DMS53 treated with DMSO at 0.1 percent for 48 hours (cell line): ENCODE measurements around the gene GNE.

Experiments
- DNase-seq: peaks from one replicate; lab custom pipeline; 2025; ENCODE audit not compliant: unreplicated experiment; lab: John Stamatoyannopoulos, UW

GNE gene

DNA sequence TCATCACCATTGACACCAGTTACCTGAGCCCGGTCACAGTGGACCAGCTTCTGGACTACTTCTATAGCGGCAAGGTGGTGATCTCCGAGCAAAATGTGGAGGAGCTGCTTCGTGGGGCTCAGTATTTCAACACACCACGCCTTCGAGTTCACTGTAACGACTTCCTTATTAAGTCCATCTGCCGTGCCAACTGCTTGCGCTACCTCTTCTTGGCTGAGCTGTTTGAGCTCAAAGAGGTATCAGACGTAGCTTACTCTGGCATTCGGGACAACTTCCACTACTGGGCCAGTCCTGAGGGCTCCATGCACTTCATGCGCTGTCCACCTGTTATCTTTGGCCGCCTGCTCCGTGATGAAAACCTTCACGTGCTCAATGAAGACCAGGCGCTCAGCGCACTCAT lies 88.5 kb downstream of the GNE start:
- no peak for DNase-seq

DNA sequence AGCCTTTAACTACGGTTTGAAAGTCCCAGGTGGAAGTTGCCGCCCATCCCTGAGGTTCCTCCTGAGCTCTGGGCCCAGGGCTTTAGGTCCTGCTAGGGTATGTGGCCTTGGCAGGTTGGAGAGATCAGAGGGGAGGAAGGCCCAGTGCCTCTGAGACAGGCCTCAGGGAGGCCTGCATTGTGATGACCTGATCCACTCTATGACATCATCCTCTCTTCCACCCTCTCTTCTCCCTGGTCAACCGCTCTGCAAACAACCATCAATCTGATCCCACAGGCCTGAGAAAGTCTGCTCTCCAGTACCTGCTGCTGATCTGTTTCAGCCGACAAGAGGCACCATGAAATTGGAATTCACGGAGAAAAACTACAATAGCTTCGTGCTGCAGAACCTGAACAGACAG lies 89.1 kb downstream of the GNE start, which contains the start of gene CCIN:
CCIN (plus strand) TSS at position 223 of the 400 bp plus-strand sequence; CDS start at position 338, 115 bp downstream.
- DNase-seq: no peak

DNA sequence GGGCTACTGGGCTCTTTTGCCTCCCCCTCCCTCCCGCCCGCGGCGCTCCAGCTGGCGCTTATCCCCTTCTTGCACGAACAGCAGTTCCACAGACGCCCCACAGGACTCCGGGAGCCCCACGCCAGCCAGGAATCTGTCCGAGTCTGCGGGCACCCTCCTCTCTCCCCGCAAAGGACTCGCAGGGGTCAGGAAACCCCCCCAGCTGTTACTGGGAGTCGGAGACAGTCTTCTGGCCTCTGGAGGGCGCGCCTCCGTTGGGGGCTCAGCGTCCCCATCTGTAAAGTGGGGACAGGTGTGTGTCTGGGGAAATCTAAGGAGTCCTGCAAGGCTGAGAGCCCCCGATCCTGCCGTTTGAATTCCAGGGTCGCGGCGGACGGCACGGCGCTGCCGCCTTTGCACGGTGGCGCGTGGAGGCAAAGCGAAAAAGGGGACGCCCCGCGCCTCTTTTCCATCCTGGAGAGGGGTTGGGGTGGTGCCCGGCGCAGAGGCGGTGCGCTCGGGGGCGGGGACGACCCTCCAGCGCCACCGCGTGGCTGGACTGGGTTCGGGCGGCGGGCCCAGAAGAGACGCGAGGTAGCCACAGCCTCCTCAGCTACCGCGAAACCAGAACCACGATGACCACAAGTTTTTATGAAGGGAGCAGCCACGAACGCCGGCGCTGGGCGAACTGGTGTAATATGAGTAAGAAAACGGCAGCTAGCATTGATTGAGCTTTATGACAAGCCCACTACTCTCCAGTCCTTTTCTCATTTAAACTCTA lies 91.9 kb downstream of the GNE start:
- peak; percentile 58 for DNase-seq

DNA sequence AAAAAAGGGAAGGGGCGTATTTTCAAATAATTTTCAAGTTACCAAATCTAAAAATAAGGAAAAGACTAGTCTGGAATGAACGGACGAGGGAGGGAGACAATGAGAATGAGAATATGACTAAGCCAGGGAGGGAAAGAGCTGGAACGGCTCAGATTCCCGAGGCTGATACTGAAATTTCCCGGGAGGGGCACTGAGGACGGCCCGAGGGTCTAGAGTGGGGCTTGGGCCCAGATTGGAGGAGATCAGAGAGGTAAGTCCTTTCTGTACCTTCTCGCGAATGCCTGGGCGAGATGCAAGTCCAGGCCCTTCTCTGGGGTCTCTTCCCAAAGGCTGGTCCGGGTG lies 92.5 kb downstream of the GNE start:
- no peak for DNase-seq

DNA sequence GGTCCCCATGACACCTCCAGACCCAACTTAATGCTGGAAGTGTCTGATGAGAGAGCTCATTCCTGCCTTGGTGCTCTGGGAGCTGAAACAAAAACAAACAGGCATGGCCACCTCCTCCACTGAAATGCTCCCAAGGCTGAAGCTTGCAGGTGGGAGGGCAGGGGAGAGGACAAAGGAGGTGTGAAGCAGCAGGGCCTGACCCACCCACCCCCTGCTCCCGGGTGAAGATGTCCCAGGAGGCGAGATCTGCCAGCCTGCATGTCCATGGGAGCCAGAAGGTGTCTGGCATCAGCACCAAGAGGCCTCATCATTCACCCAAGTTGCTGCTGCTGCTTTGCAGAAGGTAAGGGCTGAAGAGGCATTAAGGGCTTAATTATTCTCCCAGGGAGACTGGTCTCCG lies 93.3 kb downstream of the GNE start:
- no peak for DNase-seq
